ENCODE measurements around the gene CHD6. TPM values are rescaled to one million over a fixed set of nuclear protein-coding genes. Genes with fewer than 3 reads are reported as not detected.
A peak's percentile ranks its signal among the peaks of the same experiment; 100 is the strongest.

The CHD6 gene
- total and polyA plus RNA-seq, 2 of the 13 experiments (the other 11 are each of a cell fraction or from before 2014, with no cell fraction given), result 14.4 to 52.0 TPM

DNA sequence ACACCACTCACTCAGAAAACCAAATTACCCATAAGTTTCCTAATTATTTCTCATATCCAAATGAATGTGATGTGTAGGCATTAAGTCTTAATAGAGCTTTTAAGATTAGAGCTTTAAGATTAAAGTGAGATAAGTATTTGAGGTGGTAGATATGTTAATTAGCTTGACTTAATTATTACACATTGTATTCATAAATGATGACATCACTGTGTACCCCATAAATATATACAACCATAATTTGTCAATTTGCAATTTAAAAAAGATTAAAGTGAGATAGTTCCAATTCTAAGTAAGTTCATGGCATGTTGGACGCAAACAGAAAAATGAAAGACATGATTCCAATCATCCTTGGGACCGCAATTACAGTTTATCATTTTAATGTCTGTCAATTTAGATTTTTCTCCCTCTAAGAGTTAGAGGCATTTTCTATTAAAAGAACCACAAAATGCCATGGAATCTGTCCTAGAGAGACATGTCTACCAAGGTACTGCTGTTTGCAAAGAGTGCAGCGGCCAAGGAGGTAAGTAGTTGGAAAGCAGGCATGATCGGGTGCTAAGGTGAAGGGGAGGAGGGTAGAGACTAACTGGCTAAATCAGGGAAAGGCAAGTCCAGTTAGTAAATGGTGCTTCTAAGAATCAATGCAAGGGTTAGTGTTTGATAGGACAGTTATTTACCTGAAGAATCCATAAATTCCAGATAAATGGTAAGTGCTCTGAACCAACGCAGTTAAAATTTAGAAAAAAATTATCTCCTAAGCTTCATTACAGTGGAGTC lies 65.7 kb downstream of the CHD6 start:
- H3K4me2 ChIP-seq (ENCODE audit: low read depth, low read length), result no peak overlapping the region
- peaks cover 20% of the 10 kb centered on the region for H4K20me1 ChIP-seq (ENCODE audit: insufficient read depth, low read length)
- BruUV-seq (replicated peaks), result no TSS peak
- no peak for ATAC-seq
- WGBS (ENCODE audit: low lambda C conversion rate), result 98% methylated on average over 5 of the region's 5 CpGs
- no peak overlapping the region for H3K9ac ChIP-seq (ENCODE audit: insufficient read depth, low read depth, low read length)
- ChIA-PET CTCF (ENCODE audit: low intra/inter-chr PET ratio, low total read pairs) (no interaction called here), POLR2A (interaction anchor here (1.1 kb wide), 1 partner anchor 12 kb away, joined by 3 read pairs; no protein-coding TSS in a partner anchor)
- in situ Hi-C loops (cut with HindIII; ENCODE audit: extremely low pct_ligation_motif_present, low pct_unique_long_range_greater_than_20kb), result no loop called here
- TF ChIP-seq ZNF121 (CRISPR knock-in tag; IDR thresholded peaks at IDR 0.05) (no peak), ATF7 (IDR thresholded peaks at IDR 0.05) (peak; percentile 96), ATF7 (CRISPR knock-in tag; IDR thresholded peaks at IDR 0.05) (no peak), CREB1 (IDR thresholded peaks at IDR 0.05) (peak; percentile 54), CREB1 (CRISPR knock-in tag; IDR thresholded peaks at IDR 0.05) (no peak), ZNF296 (CRISPR knock-in tag; conservative IDR thresholded peaks at IDR 0.05) (no peak), DNMT1 (CRISPR knock-in tag; IDR thresholded peaks at IDR 0.05) (no peak), MAFF (IDR thresholded peaks at IDR 0.05; ENCODE audit: low read depth, low read length) (no peak), RBM22 (optimal IDR thresholded peaks at IDR 0.05; ENCODE audit: low read length) (peak; percentile 36), ZNF850 (CRISPR knock-in tag; conservative IDR thresholded peaks at IDR 0.05) (no peak)
- TF ChIP-seq, protein P1, sequence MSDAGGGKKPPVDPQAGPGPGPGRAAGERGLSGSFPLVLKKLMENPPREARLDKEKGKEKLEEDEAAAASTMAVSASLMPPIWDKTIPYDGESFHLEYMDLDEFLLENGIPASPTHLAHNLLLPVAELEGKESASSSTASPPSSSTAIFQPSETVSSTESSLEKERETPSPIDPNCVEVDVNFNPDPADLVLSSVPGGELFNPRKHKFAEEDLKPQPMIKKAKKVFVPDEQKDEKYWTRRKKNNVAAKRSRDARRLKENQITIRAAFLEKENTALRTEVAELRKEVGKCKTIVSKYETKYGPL (CRISPR knock-in tag; IDR thresholded peaks at IDR 0.05), result no peak
- TF ChIP-seq, protein P2, sequence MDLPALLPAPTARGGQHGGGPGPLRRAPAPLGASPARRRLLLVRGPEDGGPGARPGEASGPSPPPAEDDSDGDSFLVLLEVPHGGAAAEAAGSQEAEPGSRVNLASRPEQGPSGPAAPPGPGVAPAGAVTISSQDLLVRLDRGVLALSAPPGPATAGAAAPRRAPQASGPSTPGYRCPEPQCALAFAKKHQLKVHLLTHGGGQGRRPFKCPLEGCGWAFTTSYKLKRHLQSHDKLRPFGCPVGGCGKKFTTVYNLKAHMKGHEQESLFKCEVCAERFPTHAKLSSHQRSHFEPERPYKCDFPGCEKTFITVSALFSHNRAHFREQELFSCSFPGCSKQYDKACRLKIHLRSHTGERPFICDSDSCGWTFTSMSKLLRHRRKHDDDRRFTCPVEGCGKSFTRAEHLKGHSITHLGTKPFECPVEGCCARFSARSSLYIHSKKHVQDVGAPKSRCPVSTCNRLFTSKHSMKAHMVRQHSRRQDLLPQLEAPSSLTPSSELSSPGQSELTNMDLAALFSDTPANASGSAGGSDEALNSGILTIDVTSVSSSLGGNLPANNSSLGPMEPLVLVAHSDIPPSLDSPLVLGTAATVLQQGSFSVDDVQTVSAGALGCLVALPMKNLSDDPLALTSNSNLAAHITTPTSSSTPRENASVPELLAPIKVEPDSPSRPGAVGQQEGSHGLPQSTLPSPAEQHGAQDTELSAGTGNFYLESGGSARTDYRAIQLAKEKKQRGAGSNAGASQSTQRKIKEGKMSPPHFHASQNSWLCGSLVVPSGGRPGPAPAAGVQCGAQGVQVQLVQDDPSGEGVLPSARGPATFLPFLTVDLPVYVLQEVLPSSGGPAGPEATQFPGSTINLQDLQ (CRISPR knock-in tag; IDR thresholded peaks at IDR 0.05), result no peak
- H3K4me1 ChIP-seq (ENCODE audit: insufficient read depth, low read length), result peaks cover 44% of the 10 kb centered on the region
- H3K9me3 ChIP-seq (ENCODE audit: low read length), result no peaks in the 10 kb centered on the region
- no peaks in the 10 kb centered on the region for H3K27me3 ChIP-seq (ENCODE audit: control insufficient read depth in 1 of 2, insufficient read depth in 2 of 2, low read length in 2 of 2)
- no peak overlapping the region for H3K27ac ChIP-seq (ENCODE audit: extremely low read length, insufficient read depth, low read length)
- intact Hi-C loops (cut with micrococcal nuclease; ENCODE audit: unreplicated experiment), result no loop called here
- peaks cover 60% of the 10 kb centered on the region for H3K79me2 ChIP-seq (ENCODE audit: insufficient read depth, low read length)
- peaks cover 2 to 3% of the 10 kb centered on the region in 2 experiments; a peak in 1 of 5 replicates for H3K36me3 ChIP-seq (replicated peaks in 1 of 2; ENCODE audit: control insufficient read depth in 1 of 2, insufficient read depth in 2 of 2, low read length in 2 of 2)
- H3K4me3 ChIP-seq (replicated peaks in 1 of 3; ENCODE audit: insufficient read depth in 1 of 3, low read depth in 2 of 3, low read length in 3 of 3), result no peak overlapping the region
- no peak for DNase-seq (ENCODE audit: low spot score)
- no peak for FAIRE-seq
- H2AFZ ChIP-seq (ENCODE audit: low read length), result no peak overlapping the region

All from HepG2 (cell line).